GM12801 (cell line): ENCODE results near the gene STX2.

Experiments used
- CTCF ChIP-seq: IDR thresholded peaks from one replicate; pipeline ENCODE4 v1.5.1; 2011; ENCODE audit warnings: control low read depth; ENCODE audit not compliant: insufficient read length; ENCODE audit errors: extremely low read depth

Gene STX2

GRCh38 chr12:130813949-130814348, 25.1 kb downstream of the STX2 start:
- no peak for TF ChIP-seq CTCF

GRCh38 chr12:130813436-130813835, 25.6 kb downstream of the STX2 start:
- TF ChIP-seq CTCF, result no peak

GRCh38 chr12:130809791-130810190, 29.3 kb downstream of the STX2 start:
- TF ChIP-seq CTCF, result no peak

- TF ChIP-seq CTCF, result no peak
Observed at GRCh38 chr12:130807309-130807708, 31.7 kb downstream of the STX2 start.

GRCh38 chr12:130806574-130806973, 32.5 kb downstream of the STX2 start:
- TF ChIP-seq CTCF, result no peak

- no peak for TF ChIP-seq CTCF
Observed at GRCh38 chr12:130805635-130806034, 33.4 kb downstream of the STX2 start.

GRCh38 chr12:130804216-130804615, 34.8 kb downstream of the STX2 start:
- TF ChIP-seq CTCF, result no peak

- no peak for TF ChIP-seq CTCF
Observed at GRCh38 chr12:130803702-130804101, 35.3 kb downstream of the STX2 start.
